Upper lobe of left lung (tissue), 6 donors: ENCODE results near the gene CAPZB. TPM values are rescaled to one million over a fixed set of nuclear protein-coding genes. Genes with fewer than 3 reads are reported as not detected.

Experiments
- ATAC-seq, 2 donors: fragments of 200-7000 bp; cut with Tn5 transposase; one replicate each; pipeline ENCODE4 v1.9.1; 2022; ENCODE audit warnings: mild to moderate bottlenecking in 2 of 2, moderate library complexity in 2 of 2; ENCODE audit not compliant: low FRiP score in 2 of 2
- DNase-seq, 2 donors: peaks; one replicate each; pipeline ENCODE4 v3.0.0-alpha.2; 2019 to 2020
- H3K27ac ChIP-seq, 4 donors: fragments of 200-600 bp; sonication (generic); one replicate each; pipeline ENCODE4 v1.5.1; 2016 to 2019
- H3K27me3 ChIP-seq, 4 donors: fragments of 200-600 bp; sonication (generic); one replicate each; pipeline ENCODE4 v1.5.1; 2017 to 2019
- H3K36me3 ChIP-seq, 4 donors: fragments of 200-600 bp; sonication (generic); one replicate each; pipeline ENCODE4 v1.5.1; 2016 to 2019
- H3K4me1 ChIP-seq, 4 donors: fragments of 200-600 bp; sonication (generic); one replicate each; pipeline ENCODE4 v1.5.1; 2018 to 2019
- H3K4me3 ChIP-seq, 4 donors: fragments of 200-600 bp; sonication (generic); one replicate each; pipeline ENCODE4 v1.5.1; 2017 to 2019; ENCODE audit warnings: mild to moderate bottlenecking in 2 of 4, moderate library complexity in 1 of 4
- H3K9me3 ChIP-seq, 4 donors: fragments of 200-600 bp; sonication (generic); one replicate each; pipeline ENCODE4 v1.5.1; 2018 to 2019
- CTCF ChIP-seq, 6 experiments: fragments of 450-650 bp in 4 of 6; fragments of 200-600 bp in 2 of 6; sonication (generic) in 2 of 6; IDR thresholded peaks; one replicate each; pipeline ENCODE4 v1.5.1; 2016 to 2019; ENCODE audit warnings: antibody characterized with exemption in 6 of 6
- EP300 ChIP-seq, 4 donors: sonication (generic); formaldehyde crosslinking; IDR thresholded peaks; one replicate each; pipeline ENCODE4 v1.5.1; 2017; ENCODE audit warnings: antibody characterized with exemption in 4 of 4, control low read depth in 2 of 4
- POLR2A ChIP-seq, 4 donors: fragments of 450-650 bp; IDR thresholded peaks; one replicate each; pipeline ENCODE4 v1.5.1; 2016 to 2017; ENCODE audit warnings: antibody characterized with exemption in 4 of 4, mild to moderate bottlenecking in 2 of 4
- POLR2AphosphoS5 ChIP-seq, 2 donors: sonication (generic); formaldehyde crosslinking; IDR thresholded peaks; one replicate each; pipeline ENCODE4 v1.5.1; 2017; ENCODE audit warnings: antibody characterized with exemption in 2 of 2
- WGBS, 2 donors: methylation state at CpG; one replicate each; pipeline ENCODE4 v1.1.5; 2017 to 2018; 5-methylcytosine and 5-hydroxymethylcytosine counted together
- total RNA-seq, 6 donors: library from RNA; depleted of rRNA in 4 of 6; stranded (reverse); fragments of >200 nt in 4 of 6; gene quantifications; one replicate each; pipeline versions ENCODE4 v1.1.0 to v1.2.1, GENCODE V29; 2016 to 2021
- donor health status: DM: no; HTN: no; CAD: no; lungs with moderate emphysema.
- donor health status: DM: no; HTN: yes; CAD: no; lungs with severe emphysema.

Gene CAPZB
- total RNA-seq, 6 donors from 2014 or later: 96.4 to 303 (median 144) TPM

- TF ChIP-seq CTCF (IDR thresholded peaks at IDR 0.05): no peak
- no peak for TF ChIP-seq EP300 (IDR thresholded peaks at IDR 0.05)
- no peak for TF ChIP-seq POLR2A (IDR thresholded peaks at IDR 0.05)
- TF ChIP-seq POLR2AphosphoS5 (IDR thresholded peaks at IDR 0.05): no peak
- H3K4me1 ChIP-seq: peaks cover 25 to 52% (median 26%) of the 10 kb centered on the region in 4 donors
- no peaks in the 10 kb centered on the region for H3K9me3 ChIP-seq
- peak overlapping the region in 2 of 4 donors; percentile 26 to 35 for H3K27ac ChIP-seq
- no peak for ATAC-seq
- peaks cover 0 to 16% (median 9%) of the 10 kb centered on the region in 4 donors for H3K36me3 ChIP-seq
- H3K4me3 ChIP-seq: no peak overlapping the region
- DNase-seq: no peak
- WGBS, 2 donors: 50 to 76% methylated on average over 9 to 17 of the region's 17 CpGs
- H3K27me3 ChIP-seq: no peaks in the 10 kb centered on the region
Measured at GRCh38 chr1:19315378-19316198, 169.8 kb downstream of the CAPZB start.

GRCh38 chr1:19313961-19314882, 171.1 kb downstream of the CAPZB start:
- H3K27ac ChIP-seq: no peak overlapping the region
- ATAC-seq (no peak), DNase-seq (no peak)
- 77 to 85% methylated on average over 8 to 10 of the region's 10 CpGs for WGBS, 2 donors
- H3K4me3 ChIP-seq: no peak overlapping the region
- TF ChIP-seq EP300 (IDR thresholded peaks at IDR 0.05) (no peak), POLR2A (IDR thresholded peaks at IDR 0.05) (no peak), POLR2AphosphoS5 (IDR thresholded peaks at IDR 0.05) (no peak), CTCF (IDR thresholded peaks at IDR 0.05) (no peak)
- H3K9me3 ChIP-seq: no peaks in the 10 kb centered on the region
- no peaks in the 10 kb centered on the region for H3K27me3 ChIP-seq
- H3K36me3 ChIP-seq: peaks cover 0 to 15% (median 7%) of the 10 kb centered on the region in 4 donors
- peaks cover 26 to 54% (median 28%) of the 10 kb centered on the region in 4 donors for H3K4me1 ChIP-seq

GRCh38 chr1:19313636-19313959, 171.7 kb downstream of the CAPZB start:
- H3K9me3 ChIP-seq: no peaks in the 10 kb centered on the region
- H3K27me3 ChIP-seq: no peaks in the 10 kb centered on the region
- H3K4me1 ChIP-seq: peaks cover 26 to 54% (median 28%) of the 10 kb centered on the region in 4 donors
- H3K4me3 ChIP-seq: peak overlapping the region in 1 of 4 donors; percentile 98
- TF ChIP-seq POLR2AphosphoS5 (IDR thresholded peaks at IDR 0.05) (no peak), POLR2A (IDR thresholded peaks at IDR 0.05) (no peak), EP300 (IDR thresholded peaks at IDR 0.05) (no peak), CTCF (IDR thresholded peaks at IDR 0.05) (no peak)
- H3K27ac ChIP-seq: no peak overlapping the region
- peaks cover 0 to 12% (median 6%) of the 10 kb centered on the region in 4 donors for H3K36me3 ChIP-seq
- ATAC-seq: no peak
- DNase-seq: no peak
- 93 to 94% methylated on average over 4 of the region's 4 CpGs for WGBS, 2 donors

GRCh38 chr1:19312782-19313635, 172.3 kb downstream of the CAPZB start:
- ATAC-seq: peak in 1 of 2 donors; percentile 62
- Histone ChIP-seq H3K4me1 (peaks cover 26 to 54% (median 28%) of the 10 kb centered on the region in 4 donors), H3K9me3 (no peaks in the 10 kb centered on the region), H3K27ac (peak overlapping the region; percentile 90 to 96 (median 92)), H3K4me3 (peak overlapping the region; percentile 85 to 98 (median 98)), H3K36me3 (peaks cover 0 to 12% (median 6%) of the 10 kb centered on the region in 4 donors), H3K27me3 (no peaks in the 10 kb centered on the region)
- 43 to 51% methylated on average over 14 to 20 of the region's 20 CpGs for WGBS, 2 donors
- no peak for DNase-seq
- TF ChIP-seq POLR2A (IDR thresholded peaks at IDR 0.05): no peak
- no peak for TF ChIP-seq POLR2AphosphoS5 (IDR thresholded peaks at IDR 0.05)
- TF ChIP-seq EP300 (IDR thresholded peaks at IDR 0.05): no peak
- TF ChIP-seq CTCF (IDR thresholded peaks at IDR 0.05): no peak
